Tibial nerve (tissue), 4 donors: ENCODE measurements around the gene TMEFF1. TPM values are rescaled to one million over a fixed set of nuclear protein-coding genes. Genes with fewer than 3 reads are reported as not detected.

Experiments
- DNase-seq, 2 donors: peaks; one replicate each; pipeline ENCODE4 v3.0.0-alpha.2; 2019; ENCODE audit warnings: low spot score in 2 of 2
- H3K27ac ChIP-seq, 4 donors: fragments of 200-600 bp; sonication (generic) in 3 of 4; one replicate each; pipeline ENCODE4 v1.5.1; 2017 to 2019; ENCODE audit warnings: mild to moderate bottlenecking in 1 of 4
- H3K27me3 ChIP-seq, 2 donors: fragments of 200-600 bp; sonication (generic) in 1 of 2; one replicate each; pipeline versions ENCODE4 v1.5.1 to v1.6.0; 2017 to 2019
- H3K36me3 ChIP-seq, 3 donors: fragments of 200-600 bp; sonication (generic); one replicate each; pipeline ENCODE4 v1.5.1; 2018 to 2019
- H3K4me1 ChIP-seq, 4 donors: fragments of 200-600 bp; sonication (generic) in 3 of 4; one replicate each; pipeline ENCODE4 v1.5.1; 2017 to 2019
- H3K4me3 ChIP-seq, 4 donors: fragments of 200-600 bp; sonication (generic) in 3 of 4; one replicate each; pipeline ENCODE4 v1.5.1; 2017 to 2019; ENCODE audit warnings: mild to moderate bottlenecking in 1 of 4, moderate library complexity in 1 of 4
- H3K9me3 ChIP-seq, 4 donors: fragments of 200-600 bp; sonication (generic) in 3 of 4; one replicate each; pipeline ENCODE4 v1.5.1; 2017 to 2019
- CTCF ChIP-seq, 5 experiments: fragments of 200-600 bp in 3 of 5; fragments of 450-650 bp in 2 of 5; sonication (generic) in 3 of 5; IDR thresholded peaks; one replicate each; pipeline ENCODE4 v1.5.1; 2016 to 2019; ENCODE audit warnings: antibody characterized with exemption in 5 of 5, mild to moderate bottlenecking in 3 of 5, moderate library complexity in 2 of 5
- EP300 ChIP-seq, 2 donors: sonication (generic); formaldehyde crosslinking; IDR thresholded peaks; one replicate each; pipeline ENCODE4 v1.6.1; 2017; ENCODE audit warnings: antibody characterized with exemption in 2 of 2, mild to moderate bottlenecking in 1 of 2
- POLR2A ChIP-seq, 2 donors: fragments of 450-650 bp; IDR thresholded peaks; one replicate each; pipeline ENCODE4 v1.6.1; 2017; ENCODE audit warnings: antibody characterized with exemption in 2 of 2, mild to moderate bottlenecking in 2 of 2, moderate library complexity in 2 of 2
- WGBS, 2 donors: methylation state at CpG; one replicate each; pipeline ENCODE4 v1.1.5; 2018; 5-methylcytosine and 5-hydroxymethylcytosine counted together
- total RNA-seq, 4 donors: library from RNA; depleted of rRNA; stranded (reverse); fragments of >200 nt; gene quantifications; one replicate each; pipeline ENCODE4 v1.1.0, GENCODE V29; 2016

The TMEFF1 gene
- total RNA-seq, 4 donors from 2014 or later = 0.42 to 1.6 TPM; not detected in 2

DNA sequence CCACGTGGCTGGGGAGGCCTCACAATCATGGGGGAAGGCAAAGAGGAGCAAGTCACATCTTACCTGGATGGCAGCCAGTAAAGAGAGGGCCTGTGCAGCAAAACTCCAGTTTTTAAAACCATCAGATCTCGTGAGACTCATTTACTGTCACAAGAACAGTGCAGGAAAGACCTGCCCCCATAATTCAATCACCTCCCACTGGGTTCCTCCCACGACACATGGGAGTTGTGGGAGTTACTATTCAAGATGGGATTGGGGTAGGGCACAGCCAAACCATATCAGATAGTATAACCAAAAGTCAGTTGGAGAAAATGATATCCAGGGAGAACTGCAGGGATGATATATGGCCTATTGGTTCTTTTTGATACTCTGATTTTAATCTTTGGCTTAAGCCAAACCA, 94.9 kb downstream of the TMEFF1 start:
- Histone ChIP-seq H3K4me3 (no peak overlapping the region), H3K27me3 (no peaks in the 10 kb centered on the region), H3K4me1 (no peaks in the 10 kb centered on the region), H3K9me3 (no peaks in the 10 kb centered on the region), H3K27ac (no peak overlapping the region), H3K36me3 (peaks cover 0 to 3% (median 0%) of the 10 kb centered on the region in 3 donors)
- whole genome bisulfite sequencing, 2 donors = 65 to 77% methylated on average over 3 of the region's 3 CpGs
- TF ChIP-seq POLR2A (IDR thresholded peaks at IDR 0.05) (no peak), CTCF (IDR thresholded peaks at IDR 0.05) (no peak), EP300 (IDR thresholded peaks at IDR 0.05) (no peak)
- no peak for DNase-seq

- H3K9me3 ChIP-seq = no peaks in the 10 kb centered on the region
- no peaks in the 10 kb centered on the region for H3K4me1 ChIP-seq
- TF ChIP-seq POLR2A (IDR thresholded peaks at IDR 0.05) (no peak), EP300 (IDR thresholded peaks at IDR 0.05) (no peak), CTCF (IDR thresholded peaks at IDR 0.05) (no peak)
- no peak for DNase-seq
- H3K36me3 ChIP-seq = peaks cover 0 to 3% (median 0%) of the 10 kb centered on the region in 3 donors
- whole genome bisulfite sequencing, 2 donors = 95 to 98% methylated on average over 3 of the region's 3 CpGs
- H3K27ac ChIP-seq = no peak overlapping the region
- H3K27me3 ChIP-seq = no peaks in the 10 kb centered on the region
- no peak overlapping the region for H3K4me3 ChIP-seq
Observed at GRCh38 chr9:100573655-100574260, 100.8 kb downstream of the TMEFF1 start.

- DNase-seq = no peak
- H3K36me3 ChIP-seq = no peaks in the 10 kb centered on the region
- H3K4me1 ChIP-seq = no peaks in the 10 kb centered on the region
- 86 to 89% methylated on average over 4 of the region's 4 CpGs for WGBS, 2 donors
- H3K27ac ChIP-seq = no peak overlapping the region
- H3K9me3 ChIP-seq = no peaks in the 10 kb centered on the region
- no peak overlapping the region for H3K4me3 ChIP-seq
- no peak for TF ChIP-seq EP300 (IDR thresholded peaks at IDR 0.05)
- TF ChIP-seq CTCF (IDR thresholded peaks at IDR 0.05) = no peak
- TF ChIP-seq POLR2A (IDR thresholded peaks at IDR 0.05) = no peak
- no peaks in the 10 kb centered on the region for H3K27me3 ChIP-seq
Observed at GRCh38 chr9:100575006-100575405, 102.1 kb downstream of the TMEFF1 start.

DNA sequence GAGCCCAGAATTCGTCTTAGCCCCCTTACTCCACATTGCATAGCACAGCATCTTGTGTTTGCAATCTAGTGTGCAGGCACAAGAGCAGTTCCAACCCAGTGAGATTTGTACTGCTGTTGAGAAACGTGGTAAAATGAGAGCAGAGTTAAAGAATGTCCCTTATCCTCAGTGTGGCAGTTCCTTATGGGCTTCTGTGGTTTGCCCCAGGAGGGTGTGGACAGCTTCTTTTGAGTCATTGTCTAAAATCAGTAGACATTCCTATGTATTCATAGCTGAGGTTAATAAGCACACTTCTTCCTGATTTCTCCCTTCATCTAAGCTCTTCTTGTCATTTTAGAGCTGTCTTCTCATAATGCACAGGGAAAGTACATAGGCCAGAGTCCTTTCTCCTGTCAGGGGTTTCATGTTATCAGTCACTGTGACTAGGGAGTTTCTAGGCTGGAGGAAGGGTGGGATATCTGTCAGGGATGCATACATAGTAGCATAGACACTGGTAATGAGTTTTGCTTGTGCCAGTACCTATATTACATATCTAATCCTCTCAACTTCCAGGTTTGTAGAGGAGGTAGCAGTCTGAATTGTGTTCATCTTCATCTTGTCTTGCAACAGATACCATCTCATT, 102.9 kb downstream of the TMEFF1 start:
- H3K9me3 ChIP-seq = no peaks in the 10 kb centered on the region
- no peak overlapping the region for H3K4me3 ChIP-seq
- no peak for DNase-seq
- no peaks in the 10 kb centered on the region for H3K36me3 ChIP-seq
- H3K4me1 ChIP-seq = no peaks in the 10 kb centered on the region
- 80 to 87% methylated on average over 2 of the region's 2 CpGs for WGBS, 2 donors
- TF ChIP-seq POLR2A (IDR thresholded peaks at IDR 0.05) (no peak), EP300 (IDR thresholded peaks at IDR 0.05) (no peak), CTCF (IDR thresholded peaks at IDR 0.05) (no peak)
- no peaks in the 10 kb centered on the region for H3K27me3 ChIP-seq
- H3K27ac ChIP-seq = no peak overlapping the region

DNA sequence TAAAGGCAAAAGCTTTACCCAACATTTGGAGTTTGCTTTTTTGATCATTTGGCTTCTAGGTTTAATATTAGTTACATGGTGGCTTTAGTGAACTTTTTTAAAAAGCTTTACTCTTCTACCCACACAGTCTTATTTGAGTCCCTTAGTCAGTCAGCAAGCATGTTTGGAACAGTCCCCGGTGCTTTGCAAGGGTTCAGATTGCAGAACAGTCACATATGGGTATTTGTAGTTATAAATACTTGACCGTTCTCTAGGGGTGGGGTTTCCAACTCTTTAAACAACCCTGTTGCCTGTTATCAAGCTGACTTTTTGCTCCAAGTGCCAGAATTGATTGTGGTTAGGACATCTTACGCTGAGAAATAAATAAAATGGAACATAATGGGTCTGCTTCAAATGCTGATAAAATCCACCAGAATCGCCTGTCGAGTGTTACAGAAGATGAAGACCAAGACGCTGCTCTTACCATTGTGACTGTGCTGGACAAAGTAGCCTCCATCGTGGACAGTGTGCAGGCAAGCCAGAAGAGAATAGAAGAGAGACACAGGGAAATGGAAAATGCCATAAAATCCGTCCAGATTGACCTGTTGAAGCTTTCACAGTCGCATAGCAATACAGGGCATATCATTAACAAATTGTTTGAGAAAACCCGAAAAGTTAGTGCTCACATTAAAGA, 105.0 kb downstream of the TMEFF1 start, which contains the start of gene CAVIN4:
CAVIN4 (plus strand) TSS at position 304 of the 673 bp plus-strand sequence; CDS start at position 369, 65 bp downstream.
- Histone ChIP-seq H3K27me3 (no peaks in the 10 kb centered on the region), H3K9me3 (no peaks in the 10 kb centered on the region), H3K36me3 (no peaks in the 10 kb centered on the region), H3K4me3 (no peak within 1 kb of the TSS), H3K27ac (no peak within 1 kb of the TSS), H3K4me1 (no peaks in the 10 kb centered on the region)
- no peak for TF ChIP-seq CTCF (IDR thresholded peaks at IDR 0.05)
- no peak for TF ChIP-seq EP300 (IDR thresholded peaks at IDR 0.05)
- no peak for TF ChIP-seq POLR2A (IDR thresholded peaks at IDR 0.05)
- no peak for DNase-seq
- 91 to 92% methylated on average over 10 of the region's 10 CpGs for WGBS, 2 donors
